SIG-M5 (cell line): ENCODE measurements around the gene ZNF326.

ENCODE experiments used
- DNase-seq: peaks from one replicate; lab custom pipeline; 2025; lab: John Stamatoyannopoulos, UW

ZNF326 gene

DNA sequence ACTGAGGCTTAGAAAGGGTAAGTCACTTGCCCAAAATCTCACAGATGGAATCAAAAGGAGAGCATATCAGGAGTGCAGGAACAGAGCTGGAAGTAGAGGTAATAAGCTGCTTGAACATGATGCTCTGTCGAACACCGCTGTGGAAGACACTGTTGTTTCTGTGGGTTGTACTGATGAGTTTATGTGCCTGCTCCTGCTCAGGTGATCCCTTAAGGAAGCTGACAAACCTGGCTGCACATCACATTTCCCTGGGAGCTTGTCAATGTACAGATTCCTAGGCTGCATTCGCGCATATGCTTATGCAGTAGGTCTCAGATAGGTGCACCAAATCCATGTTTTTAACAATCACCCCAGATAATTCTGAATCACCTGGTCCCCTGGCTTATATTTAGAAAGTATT lies 79.7 kb downstream of the ZNF326 start:
- no peak for DNase-seq

DNA sequence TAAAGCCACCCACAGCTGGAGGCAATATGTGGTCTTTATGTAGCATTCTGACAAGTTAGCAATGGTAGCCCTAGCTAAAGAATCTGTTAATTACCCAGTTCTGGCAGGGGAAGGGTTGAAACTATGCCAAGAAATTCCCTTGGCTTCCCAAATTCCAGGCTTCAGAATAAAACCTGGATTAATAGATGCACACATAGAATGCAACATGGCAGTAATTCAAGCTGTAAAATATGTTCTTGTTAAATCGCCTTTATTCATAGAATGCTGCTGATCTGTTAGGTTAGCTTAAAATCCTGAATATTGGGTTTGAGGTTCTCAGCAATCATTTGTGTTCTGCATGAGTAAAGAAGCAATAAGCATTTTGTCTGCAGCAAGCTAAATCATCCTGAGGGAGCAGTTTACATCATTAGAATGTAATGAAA lies 80.1 kb downstream of the ZNF326 start:
- no peak for DNase-seq

DNA sequence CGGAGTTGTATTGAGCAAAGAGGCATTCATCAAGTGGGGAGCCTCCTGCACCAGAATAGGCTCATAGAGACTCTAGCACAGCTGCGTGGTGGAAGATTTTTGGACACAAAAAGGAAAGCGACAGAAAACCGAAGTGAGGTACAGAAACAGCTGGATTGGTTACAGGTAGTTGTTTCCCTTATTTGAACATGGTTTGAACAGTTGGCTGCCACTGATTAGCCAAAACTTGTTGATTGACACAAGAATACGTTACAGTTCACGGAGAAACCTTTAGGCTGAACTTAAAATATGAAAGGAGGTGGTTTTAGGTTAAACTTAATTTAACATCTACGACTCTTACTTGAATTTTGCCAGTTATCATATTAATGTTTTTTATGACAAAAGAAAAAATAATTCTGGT lies 89.1 kb downstream of the ZNF326 start:
- DNase-seq = no peak
